SW 1271 (cell line): ENCODE measurements around the gene PLD1.
"Not testable (repeated sequence)": the region's sequence is repeated elsewhere in the genome, so short reads cannot be mapped to it uniquely, and the experiment has no call there.

Experiments
- DNase-seq, 2 experiments: peaks; one replicate each; lab custom pipeline; 2025; lab: John Stamatoyannopoulos, UW

Gene PLD1

DNA sequence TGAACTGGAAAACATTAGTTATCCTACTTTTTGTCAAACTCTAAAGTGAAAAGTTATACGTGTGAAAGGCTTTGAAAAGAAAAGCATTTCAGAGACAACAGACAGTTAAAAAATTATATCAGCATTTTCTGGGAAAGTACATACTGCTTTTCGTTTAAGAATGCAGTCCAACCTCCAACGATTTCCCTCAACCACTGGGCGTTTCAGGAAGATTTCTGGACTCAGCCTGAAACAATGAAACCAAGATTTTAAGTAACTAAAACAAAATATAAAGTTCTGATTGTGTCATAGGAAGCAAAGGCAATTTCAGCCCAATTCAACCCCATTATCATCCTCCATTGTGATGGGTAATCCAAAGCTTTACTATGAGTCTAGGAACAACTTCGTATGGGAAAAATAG, 110.7 kb downstream of the PLD1 start:
- DNase-seq = no peak

DNA sequence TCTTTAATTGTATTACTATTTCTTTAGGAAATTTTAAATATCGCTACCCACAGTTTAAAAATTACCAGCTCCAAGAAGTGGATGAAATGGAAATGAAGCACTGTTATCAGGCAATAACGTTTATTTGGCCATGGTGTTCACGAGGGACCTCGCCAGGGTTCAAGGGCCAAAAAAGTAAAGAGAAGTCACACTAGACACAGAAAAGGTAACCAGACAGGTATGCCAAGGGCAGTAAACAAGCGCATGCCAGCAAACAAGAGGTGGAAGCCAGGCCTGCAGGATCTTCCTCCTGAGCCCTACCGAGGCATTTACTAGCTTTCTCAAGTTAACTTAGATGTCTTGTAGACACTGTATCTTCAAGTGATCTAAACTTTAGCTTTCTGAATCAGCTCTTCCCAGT, 113.5 kb downstream of the PLD1 start:
- no peak for DNase-seq

- DNase-seq = no peak
Observed at GRCh38 chr3:171695426-171695825, 114.9 kb downstream of the PLD1 start.

DNA sequence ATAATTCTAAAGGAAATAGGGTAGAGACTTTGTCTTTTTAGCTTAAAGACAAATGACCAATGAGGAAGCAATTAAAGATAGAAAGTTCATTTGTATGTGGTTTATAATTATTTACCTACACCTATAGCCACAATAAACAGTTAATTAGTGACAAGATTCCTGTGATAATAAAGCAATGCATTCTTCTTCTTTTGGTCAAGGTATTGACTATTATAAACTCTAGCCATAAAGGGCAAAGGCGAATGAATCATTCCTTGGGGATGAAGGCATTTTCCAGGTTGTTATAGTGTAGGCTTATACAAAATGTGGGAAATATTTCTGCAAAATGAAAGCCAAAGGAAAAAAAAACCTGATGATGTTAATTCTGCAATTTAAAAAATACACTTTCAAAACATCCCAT, 115.4 kb downstream of the PLD1 start:
- no peak for DNase-seq

DNA sequence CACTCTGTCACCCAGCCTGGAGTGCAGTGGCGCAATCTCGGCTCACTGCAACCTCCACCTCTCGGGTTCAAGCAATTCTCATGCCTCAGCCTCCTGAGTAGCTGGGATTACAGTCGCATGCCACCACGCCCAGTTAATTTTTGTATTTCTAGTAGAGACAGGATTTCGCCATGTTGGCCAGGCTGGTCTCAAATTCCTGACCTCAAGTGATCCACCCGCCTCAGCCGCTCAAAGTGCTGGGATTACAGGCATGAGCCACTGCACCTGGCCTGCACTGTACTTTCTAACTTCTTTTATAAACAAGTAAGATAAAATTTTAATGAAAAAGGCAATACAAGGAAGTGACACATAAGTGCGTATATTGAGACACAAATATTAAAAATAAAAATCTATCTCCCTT, 117.7 kb downstream of the PLD1 start:
- DNase-seq = not testable (repeated sequence)

- no peak for DNase-seq
Observed at GRCh38 chr3:171691485-171691884, 118.8 kb downstream of the PLD1 start.

- no peak for DNase-seq
Observed at GRCh38 chr3:171690281-171690680, 120.0 kb downstream of the PLD1 start.

- DNase-seq = no peak
Observed at GRCh38 chr3:171688593-171688992, 121.7 kb downstream of the PLD1 start.

DNA sequence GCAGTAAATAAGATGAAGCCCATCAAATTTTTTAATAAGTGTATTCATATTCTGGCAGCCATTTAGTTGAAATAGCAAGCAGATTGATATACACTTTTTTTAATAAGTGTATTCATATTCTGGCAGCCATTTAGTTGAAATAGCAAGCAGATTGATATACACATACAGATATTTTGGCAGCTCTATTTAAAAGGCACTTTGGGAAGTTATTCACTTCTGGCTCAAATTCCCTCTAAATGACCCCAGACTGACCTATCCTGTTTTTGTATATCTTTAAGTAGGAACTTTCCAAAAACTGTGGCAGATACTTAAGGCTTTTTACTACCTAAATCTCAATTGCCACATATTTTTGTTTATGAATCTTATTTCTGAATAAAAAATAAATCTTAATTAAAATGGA, 122.3 kb downstream of the PLD1 start:
- DNase-seq = no peak

DNA sequence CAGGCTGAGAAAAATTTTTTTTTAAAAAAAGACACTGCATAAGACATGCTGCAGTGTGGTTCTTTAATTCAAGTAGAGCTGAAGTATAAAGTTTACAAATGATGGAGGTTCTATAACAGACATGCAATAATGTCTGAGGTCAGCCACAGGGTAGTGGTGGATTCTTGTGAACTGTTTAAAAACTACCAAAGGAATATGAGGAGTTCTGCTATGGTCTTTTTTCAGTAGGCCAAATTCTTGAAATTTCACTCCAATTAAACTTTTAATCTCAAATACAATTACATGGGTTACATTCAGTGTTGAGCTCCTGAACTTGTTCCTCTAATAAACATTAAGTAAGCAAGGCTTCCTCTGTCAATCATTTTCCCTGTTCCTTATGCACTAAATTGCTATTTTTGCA, 122.7 kb downstream of the PLD1 start:
- no peak for DNase-seq

GRCh38 chr3:171687064-171687463, 123.2 kb downstream of the PLD1 start:
- DNase-seq = no peak

DNA sequence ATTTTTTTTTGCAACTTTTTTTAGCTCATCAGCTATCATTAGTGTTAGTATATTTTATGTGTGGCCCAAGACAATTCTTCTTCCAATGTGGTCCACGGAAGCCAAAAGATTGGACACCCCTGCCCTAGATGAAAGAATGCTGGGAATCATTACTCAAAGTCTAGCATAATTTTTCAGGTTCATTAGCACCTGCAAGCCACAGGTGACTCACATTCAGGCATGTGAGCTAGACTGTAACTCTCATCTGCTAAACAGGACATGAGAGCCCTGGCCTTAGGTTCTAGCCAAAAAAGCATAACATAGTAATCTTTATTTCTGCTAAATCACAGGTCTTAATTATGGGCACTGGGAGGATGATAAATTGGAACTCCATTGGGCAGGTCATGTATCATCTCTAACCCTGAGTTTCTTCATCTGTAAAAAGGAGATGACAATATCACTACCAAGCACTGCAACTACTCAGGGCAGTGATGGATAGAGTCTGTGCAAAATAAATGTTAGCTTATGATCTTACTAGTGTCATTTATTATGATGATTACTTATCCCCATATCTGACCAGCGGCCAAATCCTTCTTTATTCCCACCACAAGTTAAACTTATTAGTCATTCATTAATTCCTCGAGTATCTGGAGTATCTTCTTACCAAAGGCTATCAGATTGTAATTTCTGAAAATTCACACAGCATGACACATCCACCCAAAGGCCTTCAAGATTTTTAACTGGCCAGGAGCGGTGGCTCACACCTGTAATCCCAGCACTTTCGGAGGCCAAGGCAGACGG, 125.0 kb downstream of the PLD1 start:
- DNase-seq = no peak

GRCh38 chr3:171684221-171684620, 126.1 kb downstream of the PLD1 start:
- DNase-seq = no peak

DNA sequence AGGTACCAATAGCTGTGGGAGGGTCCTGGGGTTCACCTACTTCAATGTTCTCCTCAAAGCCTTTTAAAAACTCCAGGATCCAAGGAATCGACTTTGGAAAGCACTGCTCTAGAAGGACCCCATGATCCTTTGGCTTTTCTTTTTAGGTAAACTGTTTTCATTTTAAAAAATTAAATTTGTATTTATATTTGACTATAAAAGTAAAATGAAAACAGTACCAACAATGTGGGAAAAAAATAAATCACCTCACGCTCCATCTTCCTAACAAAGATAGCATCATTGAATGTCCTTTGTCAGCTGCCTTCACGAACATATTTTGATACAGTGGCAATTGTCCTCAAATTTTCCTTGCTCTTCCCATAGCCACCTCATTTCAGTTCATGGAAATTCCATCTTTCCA, 127.5 kb downstream of the PLD1 start:
- DNase-seq = no peak

DNA sequence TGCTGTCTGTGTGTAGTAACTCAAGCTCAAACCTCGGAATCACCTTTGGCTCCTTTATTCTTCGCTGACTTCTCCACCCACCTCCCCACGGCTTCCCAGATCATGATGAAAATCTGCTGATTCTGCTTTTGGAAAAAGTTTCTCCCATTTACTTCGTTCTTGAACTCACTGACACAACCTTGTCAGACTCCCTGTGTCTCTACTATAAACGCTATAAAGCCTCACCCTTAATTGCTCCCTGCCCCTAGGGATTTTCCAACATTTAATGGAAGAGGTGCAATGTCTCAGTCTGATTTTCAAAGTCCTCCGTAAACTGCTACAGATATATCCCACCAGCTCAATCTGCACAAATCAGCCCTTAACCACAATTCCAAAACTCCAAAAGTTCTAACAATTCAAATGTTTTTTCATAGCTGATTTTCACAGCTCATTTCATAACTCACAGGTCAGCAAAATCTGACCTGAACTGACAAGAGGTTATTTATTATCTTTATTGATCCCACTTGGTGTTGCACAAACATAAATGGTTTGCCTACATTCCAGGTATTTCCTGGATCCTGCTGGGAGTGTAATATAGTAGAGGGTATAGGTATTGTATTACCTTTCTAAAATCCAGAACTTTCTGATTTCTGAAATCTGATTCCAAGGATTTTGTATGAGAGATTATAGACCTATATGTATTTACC, 129.4 kb downstream of the PLD1 start:
- DNase-seq = no peak

DNA sequence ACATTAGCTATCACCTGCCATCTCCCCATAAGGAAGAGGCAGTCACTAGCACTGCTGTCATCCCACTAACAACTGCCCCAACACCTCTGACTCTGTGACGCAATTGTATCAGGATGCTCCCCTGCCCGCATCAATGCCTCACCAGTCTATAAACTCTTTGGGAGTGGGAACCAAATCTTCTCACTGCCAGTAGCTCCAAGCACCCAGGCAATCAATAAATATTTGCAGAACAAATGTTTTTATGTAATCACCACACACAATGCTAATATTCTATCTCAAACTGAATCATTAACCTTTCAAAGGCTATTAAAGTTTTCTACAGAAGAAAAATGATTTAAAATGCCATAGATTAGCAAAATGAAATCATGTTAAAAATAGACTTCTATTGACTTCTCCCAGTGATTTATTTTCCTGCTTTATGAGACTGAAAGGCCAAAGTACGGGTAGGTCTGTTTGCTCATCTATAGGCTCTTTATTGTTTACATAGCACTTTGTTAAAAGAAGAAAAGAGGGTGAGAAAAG, 131.3 kb downstream of the PLD1 start:
- no peak for DNase-seq

GRCh38 chr3:171677706-171678105, 132.6 kb downstream of the PLD1 start:
- DNase-seq = no peak

- no peak for DNase-seq
Observed at GRCh38 chr3:171676601-171677175, 133.6 kb downstream of the PLD1 start.

- no peak for DNase-seq
Observed at GRCh38 chr3:171673951-171674350, 136.3 kb downstream of the PLD1 start.

DNA sequence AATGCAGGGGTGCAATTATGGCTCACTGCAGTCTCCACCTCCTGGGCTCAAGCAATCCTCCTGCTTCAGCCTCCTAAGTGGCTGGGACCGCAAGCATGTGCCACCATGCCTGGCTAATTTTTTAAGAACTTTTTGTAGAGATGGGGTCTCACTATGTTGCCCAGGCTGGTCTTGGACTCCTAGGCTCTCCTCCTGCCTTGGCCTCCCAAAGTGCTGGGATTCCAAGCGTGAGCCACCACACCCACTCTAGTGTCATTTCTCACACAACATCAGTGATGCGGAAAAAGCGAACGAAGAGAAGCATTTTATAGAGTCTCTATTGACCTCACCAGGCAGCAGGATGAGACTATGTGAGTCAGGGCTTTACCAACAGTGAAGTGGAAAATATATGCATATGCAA, 137.7 kb downstream of the PLD1 start:
- no peak for DNase-seq

DNA sequence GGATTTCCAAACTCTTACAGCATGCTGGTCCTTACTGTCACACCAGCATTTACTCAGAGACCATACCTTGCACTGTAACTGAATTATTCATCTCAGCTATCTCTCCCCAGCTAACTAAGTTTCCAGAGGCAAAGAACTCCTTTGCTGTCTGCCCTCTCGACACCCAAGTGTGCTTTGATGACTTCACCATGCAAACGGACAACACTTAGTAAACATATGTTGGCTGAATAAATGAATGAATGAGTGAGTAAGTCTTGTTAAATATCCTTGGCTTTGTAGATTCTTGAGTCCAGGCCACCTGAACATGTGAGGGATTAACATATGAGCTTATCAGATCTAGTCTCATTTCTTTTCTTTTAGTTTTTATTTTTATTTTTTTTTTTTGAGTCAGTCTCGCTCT, 138.2 kb downstream of the PLD1 start:
- DNase-seq = no peak

GRCh38 chr3:171671709-171672108, 138.6 kb downstream of the PLD1 start:
- DNase-seq = no peak

GRCh38 chr3:171666516-171666915, 143.8 kb downstream of the PLD1 start:
- DNase-seq = no peak
